GM10248 (cell line): ENCODE measurements around the gene NUP62.

Experiments used
- CTCF ChIA-PET: fragments of 300-600 bp; sonication (Branson Sonifier 250); formaldehyde crosslinking; extraction: SDS; loops from one replicate; lab custom pipeline; 2021; ENCODE audit warnings: antibody characterized with exemption; lab: Yijun Ruan, JAX
- POLR2A ChIA-PET: fragments of 350-650 bp; sonication (Branson Sonifier 250); formaldehyde crosslinking; extraction: SDS; loops from one replicate; lab custom pipeline; 2020; ENCODE audit warnings: antibody characterized with exemption; lab: Yijun Ruan, JAX
- DNase-seq: peaks from one replicate; pipeline ENCODE4 v3.0.0; 2012; ENCODE audit errors: extremely low spot score
- TF ChIP-seq, protein P1 (sequence below): IDR thresholded peaks from 2 replicates; pipeline ENCODE4 v1.5.1; 2012; ENCODE audit warnings: mild to moderate bottlenecking, low read depth; ENCODE audit errors: extremely low read depth, missing control alignments, control extremely low read depth

The NUP62 gene

DNA sequence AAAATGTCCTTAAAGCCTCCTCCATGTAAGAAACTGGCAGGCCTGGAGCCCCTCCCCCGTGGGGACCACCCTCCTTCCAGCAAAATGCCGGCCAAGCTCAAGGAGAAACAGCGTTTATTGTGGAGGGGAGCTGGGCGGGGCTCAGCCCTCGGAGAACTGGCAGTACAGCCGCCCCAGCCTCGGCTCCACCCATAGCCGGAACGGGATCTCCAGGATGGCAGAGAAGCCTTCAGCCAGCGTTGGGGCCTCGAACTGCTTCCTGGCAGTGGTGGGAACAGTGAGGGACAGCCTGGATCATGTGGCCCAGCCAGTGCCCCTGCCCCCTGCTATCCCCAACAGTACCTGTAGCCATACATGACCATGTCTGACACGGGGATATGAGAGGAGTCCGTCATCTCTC lies 68.2 kb downstream of the NUP62 start:
- no peak for DNase-seq
- POLR2A ChIA-PET: no interaction called here
- TF ChIP-seq, protein P1, sequence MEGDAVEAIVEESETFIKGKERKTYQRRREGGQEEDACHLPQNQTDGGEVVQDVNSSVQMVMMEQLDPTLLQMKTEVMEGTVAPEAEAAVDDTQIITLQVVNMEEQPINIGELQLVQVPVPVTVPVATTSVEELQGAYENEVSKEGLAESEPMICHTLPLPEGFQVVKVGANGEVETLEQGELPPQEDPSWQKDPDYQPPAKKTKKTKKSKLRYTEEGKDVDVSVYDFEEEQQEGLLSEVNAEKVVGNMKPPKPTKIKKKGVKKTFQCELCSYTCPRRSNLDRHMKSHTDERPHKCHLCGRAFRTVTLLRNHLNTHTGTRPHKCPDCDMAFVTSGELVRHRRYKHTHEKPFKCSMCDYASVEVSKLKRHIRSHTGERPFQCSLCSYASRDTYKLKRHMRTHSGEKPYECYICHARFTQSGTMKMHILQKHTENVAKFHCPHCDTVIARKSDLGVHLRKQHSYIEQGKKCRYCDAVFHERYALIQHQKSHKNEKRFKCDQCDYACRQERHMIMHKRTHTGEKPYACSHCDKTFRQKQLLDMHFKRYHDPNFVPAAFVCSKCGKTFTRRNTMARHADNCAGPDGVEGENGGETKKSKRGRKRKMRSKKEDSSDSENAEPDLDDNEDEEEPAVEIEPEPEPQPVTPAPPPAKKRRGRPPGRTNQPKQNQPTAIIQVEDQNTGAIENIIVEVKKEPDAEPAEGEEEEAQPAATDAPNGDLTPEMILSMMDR: no peak
- CTCF ChIA-PET: no interaction called here

- no peak for DNase-seq
- CTCF ChIA-PET: no interaction called here
- POLR2A ChIA-PET: no interaction called here
Observed at GRCh38 chr19:49860336-49861102, 68.8 kb downstream of the NUP62 start.

GRCh38 chr19:49859682-49860335 lies 69.5 kb downstream of the NUP62 start:
- TF ChIP-seq, protein P1: no peak
- no peak for DNase-seq
- ChIA-PET CTCF (no interaction called here), POLR2A (no interaction called here)

More at GRCh38 chr19:49860336-49861102, 68.8 kb downstream of the NUP62 start:
- TF ChIP-seq, protein P1: no peak

GRCh38 chr19:49858088-49858985 lies 71.0 kb downstream of the NUP62 start:
- TF ChIP-seq, protein P1: no peak
- CTCF ChIA-PET: interaction anchor here (1.2 kb wide), 1 partner anchor 9 kb away, joined by 4 read pairs; no protein-coding TSS in a partner anchor
- POLR2A ChIA-PET: interaction anchor here (1.4 kb wide), 1 partner anchor 11 kb away, joined by 3 read pairs; no protein-coding TSS in a partner anchor
- DNase-seq: no peak

GRCh38 chr19:49857838-49858087 lies 71.5 kb downstream of the NUP62 start:
- POLR2A ChIA-PET: no interaction called here
- CTCF ChIA-PET: interaction anchor here (1.2 kb wide), 1 partner anchor 9 kb away, joined by 4 read pairs; no protein-coding TSS in a partner anchor

More at GRCh38 chr19:49857838-49858087, 71.5 kb downstream of the NUP62 start:
- no peak for DNase-seq
- TF ChIP-seq, protein P1: no peak
